Endothelial cell of umbilical vein (primary cell): ENCODE data around the gene KIF26A. TPM values are rescaled to one million over a fixed set of nuclear protein-coding genes. Genes with fewer than 3 reads are reported as not detected.

Experiments used
- BruUV-seq: library from RNA; stranded (reverse); fragments of 400-500 nt; replicated peaks from 2 replicates; lab custom pipeline; 2021; lab: Mats Ljungman, UMichigan
- CTCF ChIA-PET: fragments of 300-600, 350-600 bp; sonication (Branson Sonifier 250); formaldehyde crosslinking; loops from one replicate; lab custom pipeline; 2021; ENCODE audit warnings: antibody characterized with exemption, inconsistent platforms; lab: Charles Lee
- POLR2A ChIA-PET: fragments of 300-600, 350-600 bp; sonication (Branson Sonifier 250); formaldehyde crosslinking; loops from one replicate; lab custom pipeline; 2021; ENCODE audit warnings: antibody characterized with exemption, inconsistent platforms; lab: Charles Lee
- DNase-seq: peaks from one replicate; pipeline ENCODE4 v3.0.0-alpha.2; 2011; ENCODE audit warnings: low read depth, low spot score
- FAIRE-seq: peaks from 2 replicates; lab custom pipeline; 2011; peaks lifted over from hg19 to GRCh38; lab: Jason Lieb, UNC
- H2AFZ ChIP-seq: 2 replicates; pipeline ENCODE4 v1.6.0; 2012; ENCODE audit warnings: low read depth, low read length, control low read depth, inconsistent platforms
- H3K27ac ChIP-seq: 2 replicates; pipeline ENCODE4 v1.5.1; 2011; ENCODE audit warnings: low read depth, mild to moderate bottlenecking, control low read depth, low read length, moderate library complexity; ENCODE audit not compliant: insufficient read depth
- H3K27me3 ChIP-seq, 2 experiments: 2 replicates each; pipeline versions ENCODE4 v1.6.0 to v1.6.1; 2011; ENCODE audit warnings: low read length in 2 of 2, mixed read lengths in 1 of 2; ENCODE audit not compliant: control insufficient read depth in 2 of 2, insufficient read depth in 2 of 2
- H3K36me3 ChIP-seq, 2 experiments: 2 replicates in 1 of 2; 3 replicates in 1 of 2; pipeline ENCODE4 v1.5.1; 2011; ENCODE audit warnings: low read length in 2 of 2, mild to moderate bottlenecking in 1 of 2, moderate library complexity in 1 of 2; ENCODE audit not compliant: control insufficient read depth in 2 of 2, insufficient read depth in 2 of 2; ENCODE audit errors: extremely low read depth in 1 of 2
- H3K4me1 ChIP-seq: 3 replicates; pipeline ENCODE4 v1.5.1; 2011; ENCODE audit warnings: mild to moderate bottlenecking, low read length; ENCODE audit not compliant: control insufficient read depth, insufficient read depth; ENCODE audit errors: extremely low read depth
- H3K4me2 ChIP-seq: 2 replicates; pipeline ENCODE4 v1.6.1; 2011; ENCODE audit warnings: low read length, control low read depth, mixed read lengths; ENCODE audit not compliant: insufficient read depth
- H3K4me3 ChIP-seq, 3 experiments: fragments of 200-600 bp in 1 of 3; sonication (generic), shearing (Covaris generic) in 1 of 3; replicated peaks in 1 of 3; 2 replicates each; pipeline ENCODE4 v1.5.1; 2011 to 2016; ENCODE audit warnings: control low read depth in 3 of 3, low read length in 3 of 3, mild to moderate bottlenecking in 2 of 3, inconsistent platforms in 1 of 3, low read depth in 1 of 3, moderate library complexity in 1 of 3; ENCODE audit not compliant: insufficient read depth in 1 of 3
- H3K79me2 ChIP-seq: 2 replicates; pipeline ENCODE4 v1.6.0; 2012; ENCODE audit warnings: low read length, inconsistent platforms; ENCODE audit not compliant: control insufficient read depth, insufficient read depth
- H3K9ac ChIP-seq: replicated peaks from 2 replicates; pipeline ENCODE3; 2011; ENCODE audit warnings: low read length, control low read depth; ENCODE audit not compliant: insufficient read depth; ENCODE audit errors: extremely low read depth
- H3K9me1 ChIP-seq: replicated peaks from 3 replicates; pipeline ENCODE4 v1.6.0; 2011; ENCODE audit warnings: mild to moderate bottlenecking, low read length; ENCODE audit not compliant: control insufficient read depth, insufficient read depth; ENCODE audit errors: extremely low read depth
- H3K9me3 ChIP-seq: replicated peaks from 2 replicates; pipeline ENCODE4 v1.5.1; 2012; ENCODE audit warnings: low read length, inconsistent platforms; ENCODE audit not compliant: control insufficient read depth, insufficient read depth
- H4K20me1 ChIP-seq: replicated peaks from 2 replicates; pipeline ENCODE3; 2011; ENCODE audit warnings: mild to moderate bottlenecking, low read length; ENCODE audit not compliant: control insufficient read depth, insufficient read depth; ENCODE audit errors: extremely low read depth
- CTCF ChIP-seq, 2 donors: IDR thresholded peaks; 1 replicate in 1 of 2; 2 replicates in 1 of 2; pipeline ENCODE4 v1.5.1; 2011; ENCODE audit warnings: low read length in 2 of 2, mild to moderate bottlenecking in 2 of 2, moderate library complexity in 2 of 2, control low read depth in 1 of 2, inconsistent platforms in 1 of 2, low read depth in 1 of 2; ENCODE audit not compliant: insufficient read depth in 1 of 2; ENCODE audit errors: extremely low read depth in 1 of 2
- EZH2 ChIP-seq: IDR thresholded peaks from 2 replicates; pipeline ENCODE4 v1.6.1; 2012; ENCODE audit warnings: borderline replicate concordance, low read depth, mild to moderate bottlenecking, moderate library complexity, low read length, inconsistent platforms; ENCODE audit not compliant: severe bottlenecking
- FOS ChIP-seq: IDR thresholded peaks from 2 replicates; pipeline ENCODE4 v1.6.1; 2011; ENCODE audit warnings: mild to moderate bottlenecking, low read length, moderate library complexity, borderline replicate concordance; ENCODE audit not compliant: insufficient read depth
- GATA2 ChIP-seq: IDR thresholded peaks from 2 replicates; pipeline ENCODE4 v1.7.0; 2011; ENCODE audit warnings: low read depth, mild to moderate bottlenecking, moderate library complexity, mixed read lengths, low read length; ENCODE audit not compliant: insufficient read length, insufficient read depth
- JUN ChIP-seq: IDR thresholded peaks from 2 replicates; pipeline ENCODE4 v1.6.1; 2011; ENCODE audit warnings: borderline replicate concordance, low read depth; ENCODE audit not compliant: insufficient read length, insufficient read depth
- MAX ChIP-seq: IDR thresholded peaks from 2 replicates; pipeline ENCODE4 v1.6.1; 2011; ENCODE audit not compliant: insufficient read depth, insufficient read length
- MYC ChIP-seq: IDR thresholded peaks from one replicate; pipeline ENCODE4 v1.6.1; 2011; ENCODE audit warnings: mild to moderate bottlenecking, low read depth, low read length
- POLR2A ChIP-seq: IDR thresholded peaks from 2 replicates; pipeline ENCODE4 v1.6.1; 2012; ENCODE audit warnings: low read depth, mild to moderate bottlenecking, control low read depth, low read length
- POLR2AphosphoS5 ChIP-seq: IDR thresholded peaks from 2 replicates; pipeline ENCODE4 v1.6.1; 2012; ENCODE audit warnings: low read depth, mild to moderate bottlenecking, control low read depth, low read length, moderate library complexity; ENCODE audit not compliant: insufficient read depth
- dilution Hi-C: fragments of 300-500 bp; cut with MboI; formaldehyde crosslinking; loops from one replicate; pipeline ENCODE4 v1.15.0; 2019; ENCODE audit warnings: low sequenced_read_pairs; ENCODE audit not compliant: extremely low pct_ligation_motif_present
- intact Hi-C: fragments of 100-400 bp; cut with micrococcal nuclease; formaldehyde crosslinking; loops from one replicate; pipeline ENCODE4 v1.10.0; 2022
- polyA plus RNA-seq, 4 experiments: library from polyadenylated mRNA; depleted of rRNA in 3 of 4; stranded (reverse) in 3 of 4; unstranded in 1 of 4; fragments of >200 nt; gene quantifications; 2 replicates each; pipeline versions ENCODE4 v1.2.1 to v1.2.3, GENCODE V29; 2011 to 2012; ENCODE audit warnings: missing spikeins in 1 of 4
- total RNA-seq: library from RNA; stranded (reverse); gene quantifications from 2 replicates; pipeline ENCODE4 v1.2.3, GENCODE V29; 2021

Gene KIF26A
- total and polyA plus RNA-seq, 2 donors (not counting 3 experiments of a cell fraction or from before 2014, with no cell fraction given) = 3.6 to 10.7 TPM

GRCh38 chr14:104224131-104224505 is 85.7 kb downstream of the KIF26A start:
- dilution Hi-C loops = no loop called here
- Histone ChIP-seq H3K36me3 (no peaks in the 10 kb centered on the region), H3K9me1 (no peaks in the 10 kb centered on the region), H3K27ac (no peak overlapping the region), H3K79me2 (no peaks in the 10 kb centered on the region), H3K4me1 (no peaks in the 10 kb centered on the region), H2AFZ (no peak overlapping the region), H4K20me1 (no peaks in the 10 kb centered on the region), H3K4me2 (no peak overlapping the region), H3K9ac (no peak overlapping the region), H3K27me3 (no peaks in the 10 kb centered on the region), H3K4me3 (no peak overlapping the region), H3K9me3 (no peaks in the 10 kb centered on the region)
- no peak for DNase-seq
- no TSS peak for BruUV-seq
- intact Hi-C loops = loop anchor here (1.0 to 5.0 kb wide), 3 partner anchors 37 to 147 kb away; partner anchors contain the start of gene KIF26A
- ChIA-PET POLR2A (no interaction called here), CTCF (interaction anchor here (1.3 to 4.2 kb wide), 5 partner anchors 21 to 340 kb away, joined by 3 to 32 read pairs (median 5); no protein-coding TSS in a partner anchor)
- TF ChIP-seq POLR2A (no peak), GATA2 (no peak), EZH2 (no peak), MAX (no peak), MYC (no peak), JUN (no peak), CTCF (IDR thresholded peaks at IDR 0.05; ENCODE audit: extremely low read depth in 1 of 2, insufficient read depth in 1 of 2, low read depth in 1 of 2, low read length in 2 of 2) (no peak), FOS (no peak), POLR2AphosphoS5 (no peak)
- no peak for FAIRE-seq
